Measurements from ENCODE around the gene TOMT.

- TF ChIP-seq CTCF (IDR thresholded peaks at IDR 0.05; ENCODE audit: poor library complexity, severe bottlenecking), result no peak
- no peak for TF ChIP-seq POLR2AphosphoS5 (IDR thresholded peaks at IDR 0.05)
These were observed 7.5 kb downstream of the TOMT start for GRCh38 chr11:72112978-72113808.

Measured in neural cell (in vitro differentiated cells).